H9 (cell line): Measurements from ENCODE around the gene KRTAP10-10. TPM values are rescaled to one million over a fixed set of nuclear protein-coding genes. Genes with fewer than 3 reads are reported as not detected.

Experiments used
- DNase-seq: peaks from one replicate; pipeline ENCODE4 v3.0.0-alpha.2; 2017
- H2AFZ ChIP-seq: one replicate; pipeline ENCODE4 v1.6.1; 2013; ENCODE audit warnings: mild to moderate bottlenecking, low read length, control low read depth, moderate library complexity
- H2AK5ac ChIP-seq: 2 replicates; pipeline ENCODE4 v1.6.1; 2013; ENCODE audit warnings: low read length, control low read depth, mixed read lengths; ENCODE audit not compliant: insufficient read length
- H2BK120ac ChIP-seq: one replicate; pipeline ENCODE4 v1.6.1; 2013; ENCODE audit warnings: low read depth, mild to moderate bottlenecking, low read length, control low read depth, inconsistent platforms; ENCODE audit not compliant: poor library complexity, severe bottlenecking
- H2BK12ac ChIP-seq: 2 replicates; pipeline ENCODE4 v1.6.1; 2013; ENCODE audit warnings: low read length, control low read depth, mixed read lengths, low read depth; ENCODE audit not compliant: insufficient read length
- H2BK15ac ChIP-seq: 2 replicates; pipeline ENCODE4 v1.6.1; 2013; ENCODE audit warnings: low read depth, low read length, control low read depth
- H2BK20ac ChIP-seq: one replicate; pipeline ENCODE4 v1.6.1; 2013; ENCODE audit warnings: low read depth, mild to moderate bottlenecking, low read length, control low read depth, inconsistent platforms; ENCODE audit not compliant: poor library complexity, severe bottlenecking
- H2BK5ac ChIP-seq: 2 replicates; pipeline ENCODE4 v1.6.1; 2013; ENCODE audit warnings: low read length, control low read depth, mixed read lengths; ENCODE audit not compliant: insufficient read length
- H3K14ac ChIP-seq: 2 replicates; pipeline ENCODE4 v1.6.1; 2013; ENCODE audit warnings: low read length, control low read depth; ENCODE audit not compliant: insufficient read depth
- H3K18ac ChIP-seq: 2 replicates; pipeline ENCODE4 v1.6.1; 2013; ENCODE audit warnings: low read depth, mild to moderate bottlenecking, mixed read lengths, low read length, control low read depth; ENCODE audit not compliant: insufficient read length
- H3K23ac ChIP-seq: 2 replicates; pipeline ENCODE4 v1.6.1; 2013; ENCODE audit warnings: low read length, control low read depth, mixed read lengths, low read depth; ENCODE audit not compliant: insufficient read length
- H3K23me2 ChIP-seq: 2 replicates; pipeline ENCODE4 v1.6.1; 2013; ENCODE audit warnings: low read depth, mild to moderate bottlenecking, mixed read lengths, low read length, control low read depth; ENCODE audit not compliant: insufficient read length, poor library complexity, severe bottlenecking
- H3K27ac ChIP-seq: 2 replicates; pipeline ENCODE4 v1.5.1; 2013; ENCODE audit warnings: low read length, control low read depth, mixed read lengths, low read depth; ENCODE audit not compliant: insufficient read length
- H3K27me3 ChIP-seq: 2 replicates; pipeline ENCODE4 v1.6.1; 2013; ENCODE audit warnings: low read length, control low read depth, inconsistent platforms; ENCODE audit not compliant: insufficient read depth
- H3K4ac ChIP-seq: 2 replicates; pipeline ENCODE4 v1.6.1; 2013; ENCODE audit warnings: low read depth, mild to moderate bottlenecking, control low read depth, inconsistent platforms, low read length, moderate library complexity
- H3K4me1 ChIP-seq: 2 replicates; pipeline ENCODE4 v1.6.1; 2013; ENCODE audit warnings: low read length, control low read depth, inconsistent platforms; ENCODE audit not compliant: insufficient read depth
- H3K4me2 ChIP-seq: 2 replicates; pipeline ENCODE4 v1.6.1; 2013; ENCODE audit warnings: low read length, control low read depth, mixed read lengths; ENCODE audit not compliant: insufficient read length, insufficient read depth
- H3K56ac ChIP-seq: 2 replicates; pipeline ENCODE4 v1.6.1; 2013; ENCODE audit warnings: low read depth, mild to moderate bottlenecking, mixed read lengths, low read length, control low read depth; ENCODE audit not compliant: insufficient read length
- H3K79me1 ChIP-seq: 2 replicates; pipeline ENCODE4 v1.6.1; 2013; ENCODE audit warnings: low read depth, mild to moderate bottlenecking, moderate library complexity, low read length, control low read depth, inconsistent platforms; ENCODE audit not compliant: insufficient read depth, poor library complexity, severe bottlenecking
- H3K79me2 ChIP-seq: 2 replicates; pipeline ENCODE4 v1.6.1; 2013; ENCODE audit warnings: low read length, control low read depth, inconsistent platforms; ENCODE audit not compliant: insufficient read depth
- H3K9ac ChIP-seq: 2 replicates; pipeline ENCODE4 v1.6.1; 2013; ENCODE audit warnings: low read length, control low read depth, mixed read lengths; ENCODE audit not compliant: insufficient read length; ENCODE audit errors: extremely low read depth
- H3K9me3 ChIP-seq: one replicate; pipeline ENCODE4 v1.6.1; 2013; ENCODE audit warnings: low read depth, low read length, inconsistent platforms; ENCODE audit not compliant: control insufficient read depth
- H3T11ph ChIP-seq: one replicate; pipeline ENCODE4 v1.6.1; 2013; ENCODE audit warnings: mild to moderate bottlenecking, low read length, control low read depth, inconsistent platforms
- H4K20me1 ChIP-seq: one replicate; pipeline ENCODE4 v1.6.1; 2013; ENCODE audit not compliant: control insufficient read depth, insufficient read length, insufficient read depth
- H4K5ac ChIP-seq: 2 replicates; pipeline ENCODE4 v1.6.1; 2013; ENCODE audit warnings: low read depth, mild to moderate bottlenecking, mixed read lengths, low read length, control low read depth; ENCODE audit not compliant: insufficient read length
- H4K8ac ChIP-seq: replicated peaks from 2 replicates; pipeline ENCODE4 v1.6.1; 2013; ENCODE audit warnings: low read length, control low read depth, mixed read lengths, low read depth; ENCODE audit not compliant: insufficient read length
- H4K91ac ChIP-seq: 2 replicates; pipeline ENCODE4 v1.6.1; 2013; ENCODE audit warnings: low read depth, mild to moderate bottlenecking, moderate library complexity, mixed read lengths, low read length, control low read depth; ENCODE audit not compliant: insufficient read length
- H3K27ac Mint-ChIP-seq, 3 experiments: 2 replicates in 2 of 3; 3 replicates in 1 of 3; pipeline ENCODE4 v1.8.0; 2020 to 2021; ENCODE audit warnings: mixed read lengths in 3 of 3, mild to moderate bottlenecking in 1 of 3, moderate library complexity in 1 of 3
- H3K27me3 Mint-ChIP-seq: 2 replicates; pipeline ENCODE4 v1.8.0; 2021; ENCODE audit warnings: low read depth, mild to moderate bottlenecking, moderate library complexity, mixed read lengths
- H3K36me3 Mint-ChIP-seq, 3 experiments: 2 replicates in 2 of 3; 3 replicates in 1 of 3; pipeline ENCODE4 v1.8.0; 2020 to 2021; ENCODE audit warnings: low read depth in 3 of 3, mixed read lengths in 3 of 3; ENCODE audit not compliant: insufficient read depth in 1 of 3
- H3K4me1 Mint-ChIP-seq, 2 experiments: 2 replicates each; pipeline ENCODE4 v1.8.0; 2020; ENCODE audit warnings: mixed read lengths in 2 of 2
- H3K4me3 Mint-ChIP-seq, 2 experiments: 2 replicates in 1 of 2; 3 replicates in 1 of 2; pipeline ENCODE4 v1.8.0; 2020 to 2021; ENCODE audit warnings: mild to moderate bottlenecking in 2 of 2, mixed read lengths in 2 of 2, moderate library complexity in 1 of 2
- H3K9me3 Mint-ChIP-seq, 2 experiments: 2 replicates in 1 of 2; 3 replicates in 1 of 2; pipeline ENCODE4 v1.8.0; 2020; ENCODE audit warnings: mild to moderate bottlenecking in 2 of 2, mixed read lengths in 2 of 2, moderate library complexity in 1 of 2
- CTCF ChIP-seq: fragments of 200-600 bp; sonication (generic); conservative IDR thresholded peaks from 3 replicates; pipeline ENCODE4 v1.8.0; 2021; ENCODE audit warnings: antibody characterized with exemption, mild to moderate bottlenecking
- WGBS: extraction: QIAGEN DNeasy Blood & Tissue Kit; methylation state at CpG from one replicate; pipeline ENCODE4 v1.1.7; 2013; ENCODE audit warnings: missing lambda C conversion rate, low lambda C conversion rate, mixed read lengths; ENCODE audit not compliant: insufficient read length; ENCODE audit errors: extremely low coverage; 5-methylcytosine and 5-hydroxymethylcytosine counted together
- total RNA-seq: library from RNA; stranded (reverse); gene quantifications from 2 replicates; pipeline ENCODE4 v1.2.1, GENCODE V29; 2021

KRTAP10-10 gene
- total RNA-seq, 1 experiment from 2014 or later: not detected

- Mint-ChIP-seq H3K27ac (no peak overlapping the region), H3K4me1 (peaks cover 3 to 7% of the 10 kb centered on the region in 2 experiments; a peak in 2 of 4 replicates), H3K9me3 (peaks cover 36 to 37% of the 10 kb centered on the region in 2 experiments), H3K36me3 (peaks cover 11 to 28% (median 16%) of the 10 kb centered on the region in 3 experiments; a peak in 6 of 7 replicates), H3K27me3 (peaks cover 7% of the 10 kb centered on the region), H3K4me3 (no peak overlapping the region)
- H3K27ac ChIP-seq: no peak overlapping the region
- H2BK5ac ChIP-seq: no peak overlapping the region
- no peak overlapping the region for H3K23ac ChIP-seq
- no peak overlapping the region for H3K18ac ChIP-seq
- no peak overlapping the region for H4K5ac ChIP-seq
- H3K4me1 ChIP-seq: no peaks in the 10 kb centered on the region
- H2AFZ ChIP-seq: no peak overlapping the region
- H3K4me2 ChIP-seq: no peak overlapping the region
- H3K23me2 ChIP-seq: no peaks in the 10 kb centered on the region
- H3K9ac ChIP-seq: no peak overlapping the region
- H2BK20ac ChIP-seq: no peak overlapping the region
- H2BK12ac ChIP-seq: no peak overlapping the region
- no peak overlapping the region for H3K14ac ChIP-seq
- no CpG with 5 or more reads among the region's 10 CpGs for WGBS
- no peak overlapping the region for H4K8ac ChIP-seq
- H2AK5ac ChIP-seq: no peak overlapping the region
- H3T11ph ChIP-seq: no peak overlapping the region
- H4K20me1 ChIP-seq: no peaks in the 10 kb centered on the region
- DNase-seq: no peak
- H3K27me3 ChIP-seq: no peaks in the 10 kb centered on the region
- H2BK120ac ChIP-seq: no peak overlapping the region
- H3K4ac ChIP-seq: no peak overlapping the region
- no peak overlapping the region for H2BK15ac ChIP-seq
- H3K79me1 ChIP-seq: no peaks in the 10 kb centered on the region
- H3K79me2 ChIP-seq: no peaks in the 10 kb centered on the region
- TF ChIP-seq CTCF: no peak
- H3K56ac ChIP-seq: no peak overlapping the region
- H3K9me3 ChIP-seq: no peaks in the 10 kb centered on the region
- no peak overlapping the region for H4K91ac ChIP-seq
These were observed 10.9 kb upstream of the KRTAP10-10 start for GRCh38 chr21:44626262-44626661.
